Gastrocnemius medialis (tissue), 4 donors: ENCODE results near the gene KYNU.

Experiments used
- POLR2A ChIP-seq, 2 donors: fragments of 450-650 bp; IDR thresholded peaks; one replicate each; pipeline ENCODE4 v1.6.1; 2017; ENCODE audit warnings: antibody characterized with exemption in 2 of 2, mild to moderate bottlenecking in 2 of 2, moderate library complexity in 2 of 2
- TF ChIP-seq, protein P1 (sequence below), 5 experiments: fragments of 450-650 bp in 3 of 5; fragments of 200-600 bp in 2 of 5; sonication (generic) in 2 of 5; IDR thresholded peaks in 4 of 5; conservative IDR thresholded peaks in 1 of 5; 1 replicate in 4 of 5; 2 replicates in 1 of 5; pipeline ENCODE4 v1.5.1; 2016 to 2019; ENCODE audit warnings: antibody characterized with exemption in 5 of 5, mild to moderate bottlenecking in 3 of 5, moderate library complexity in 3 of 5

GRCh38 chr2:142874293-142874814 is 3.1 kb upstream of the KYNU start:
- TF ChIP-seq, protein P1, sequence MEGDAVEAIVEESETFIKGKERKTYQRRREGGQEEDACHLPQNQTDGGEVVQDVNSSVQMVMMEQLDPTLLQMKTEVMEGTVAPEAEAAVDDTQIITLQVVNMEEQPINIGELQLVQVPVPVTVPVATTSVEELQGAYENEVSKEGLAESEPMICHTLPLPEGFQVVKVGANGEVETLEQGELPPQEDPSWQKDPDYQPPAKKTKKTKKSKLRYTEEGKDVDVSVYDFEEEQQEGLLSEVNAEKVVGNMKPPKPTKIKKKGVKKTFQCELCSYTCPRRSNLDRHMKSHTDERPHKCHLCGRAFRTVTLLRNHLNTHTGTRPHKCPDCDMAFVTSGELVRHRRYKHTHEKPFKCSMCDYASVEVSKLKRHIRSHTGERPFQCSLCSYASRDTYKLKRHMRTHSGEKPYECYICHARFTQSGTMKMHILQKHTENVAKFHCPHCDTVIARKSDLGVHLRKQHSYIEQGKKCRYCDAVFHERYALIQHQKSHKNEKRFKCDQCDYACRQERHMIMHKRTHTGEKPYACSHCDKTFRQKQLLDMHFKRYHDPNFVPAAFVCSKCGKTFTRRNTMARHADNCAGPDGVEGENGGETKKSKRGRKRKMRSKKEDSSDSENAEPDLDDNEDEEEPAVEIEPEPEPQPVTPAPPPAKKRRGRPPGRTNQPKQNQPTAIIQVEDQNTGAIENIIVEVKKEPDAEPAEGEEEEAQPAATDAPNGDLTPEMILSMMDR (IDR thresholded peaks at IDR 0.05 in 4 of 5, conservative IDR thresholded peaks at IDR 0.05 in 1 of 5): no peak
- no peak for TF ChIP-seq POLR2A (IDR thresholded peaks at IDR 0.05)
